H1 (cell line): ENCODE data around the gene HEPACAM. TPM values are rescaled to one million over a fixed set of nuclear protein-coding genes. Genes with fewer than 3 reads are reported as not detected.

Experiments used
- CHD1 ChIP-seq: IDR thresholded peaks from 2 replicates; pipeline ENCODE4 v1.6.1; 2012; ENCODE audit warnings: low read depth, low read length, improper control_type of control experiment
- EZH2 ChIP-seq: fragments of 200-600 bp; sonication (generic); IDR thresholded peaks from 2 replicates; pipeline ENCODE4 v1.7.1; 2012; ENCODE audit warnings: low read depth, mild to moderate bottlenecking, moderate library complexity, low read length, inconsistent platforms; ENCODE audit not compliant: severe bottlenecking
- KDM4A ChIP-seq: IDR thresholded peaks from one replicate; pipeline ENCODE4 v1.7.1; 2012; ENCODE audit warnings: low read depth, mild to moderate bottlenecking, moderate library complexity, low read length, inconsistent platforms; ENCODE audit not compliant: severe bottlenecking
- POU5F1 ChIP-seq: IDR thresholded peaks from 2 replicates; pipeline ENCODE4 v1.6.1; 2011; ENCODE audit warnings: low read depth, mild to moderate bottlenecking, low read length, moderate library complexity
- polyA plus RNA-seq, 7 experiments: library from polyadenylated mRNA; depleted of rRNA in 3 of 7; stranded (reverse) in 5 of 7; unstranded in 2 of 7; fragments of >200 nt in 5 of 7; fragments of 200-250 nt in 2 of 7; gene quantifications; 1 replicate in 5 of 7; 2 replicates in 1 of 7; 4 replicates in 1 of 7; pipeline versions ENCODE4 v1.2.1 to v1.2.3, GENCODE V29; 2011 to 2013; ENCODE audit warnings: missing spikeins in 2 of 7, mixed read lengths in 2 of 7
- total RNA-seq: library from RNA; stranded (reverse); fragmentation: NEBNext Ultra II Directional; extraction: Animal tissue kit (Norgen Biotek cat#: 25700); gene quantifications from 2 replicates; pipeline ENCODE4 v1.2.1, GENCODE V29; 2021
- TF ChIP-seq, protein P1 (sequence below), 3 experiments: IDR thresholded peaks; 1 replicate in 2 of 3; 2 replicates in 1 of 3; pipeline versions ENCODE4 v1.5.1 to v1.6.1; 2011; ENCODE audit warnings: low read length in 3 of 3, mild to moderate bottlenecking in 3 of 3, inconsistent platforms in 2 of 3, low read depth in 1 of 3, moderate library complexity in 1 of 3; ENCODE audit not compliant: insufficient read depth in 1 of 3; ENCODE audit errors: control extremely low read depth in 1 of 3

The HEPACAM gene
- total and polyA plus RNA-seq, 2 of the 8 experiments (the other 6 are each of a cell fraction or from before 2014, with no cell fraction given): not detected

DNA sequence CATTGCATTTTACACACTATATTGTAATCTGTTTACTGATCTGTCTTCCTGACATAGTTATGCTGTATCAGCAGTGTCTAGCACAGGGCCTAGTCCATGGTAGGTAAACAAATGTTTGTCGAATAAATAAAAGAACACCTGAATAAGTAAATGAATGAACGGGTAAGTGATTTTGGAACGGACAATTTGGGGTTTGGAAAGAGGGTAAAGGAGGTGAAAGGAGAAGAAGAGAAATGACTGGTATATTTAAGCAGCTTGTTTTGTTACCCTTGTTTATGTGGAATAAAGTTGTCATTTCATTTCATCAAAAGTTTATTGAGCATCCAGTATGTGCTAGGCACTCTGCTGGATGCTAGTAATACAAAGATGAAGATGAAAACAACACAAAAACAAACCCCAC is 16.9 kb downstream of the HEPACAM start, which contains the start of gene HEPN1 (continued):
- TF ChIP-seq CHD1 (no peak), EZH2 (no peak), POU5F1 (no peak), KDM4A (no peak)
- TF ChIP-seq, protein P1, sequence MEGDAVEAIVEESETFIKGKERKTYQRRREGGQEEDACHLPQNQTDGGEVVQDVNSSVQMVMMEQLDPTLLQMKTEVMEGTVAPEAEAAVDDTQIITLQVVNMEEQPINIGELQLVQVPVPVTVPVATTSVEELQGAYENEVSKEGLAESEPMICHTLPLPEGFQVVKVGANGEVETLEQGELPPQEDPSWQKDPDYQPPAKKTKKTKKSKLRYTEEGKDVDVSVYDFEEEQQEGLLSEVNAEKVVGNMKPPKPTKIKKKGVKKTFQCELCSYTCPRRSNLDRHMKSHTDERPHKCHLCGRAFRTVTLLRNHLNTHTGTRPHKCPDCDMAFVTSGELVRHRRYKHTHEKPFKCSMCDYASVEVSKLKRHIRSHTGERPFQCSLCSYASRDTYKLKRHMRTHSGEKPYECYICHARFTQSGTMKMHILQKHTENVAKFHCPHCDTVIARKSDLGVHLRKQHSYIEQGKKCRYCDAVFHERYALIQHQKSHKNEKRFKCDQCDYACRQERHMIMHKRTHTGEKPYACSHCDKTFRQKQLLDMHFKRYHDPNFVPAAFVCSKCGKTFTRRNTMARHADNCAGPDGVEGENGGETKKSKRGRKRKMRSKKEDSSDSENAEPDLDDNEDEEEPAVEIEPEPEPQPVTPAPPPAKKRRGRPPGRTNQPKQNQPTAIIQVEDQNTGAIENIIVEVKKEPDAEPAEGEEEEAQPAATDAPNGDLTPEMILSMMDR (IDR thresholded peaks at IDR 0.05; ENCODE audit: control extremely low read depth in 1 of 3, insufficient read depth in 1 of 3, low read depth in 1 of 3, low read length in 3 of 3): no peak
- TF ChIP-seq, all 59 proteins: peak for 0
